Measurements from ENCODE around the gene NEDD9.

NEDD9 gene

DNA sequence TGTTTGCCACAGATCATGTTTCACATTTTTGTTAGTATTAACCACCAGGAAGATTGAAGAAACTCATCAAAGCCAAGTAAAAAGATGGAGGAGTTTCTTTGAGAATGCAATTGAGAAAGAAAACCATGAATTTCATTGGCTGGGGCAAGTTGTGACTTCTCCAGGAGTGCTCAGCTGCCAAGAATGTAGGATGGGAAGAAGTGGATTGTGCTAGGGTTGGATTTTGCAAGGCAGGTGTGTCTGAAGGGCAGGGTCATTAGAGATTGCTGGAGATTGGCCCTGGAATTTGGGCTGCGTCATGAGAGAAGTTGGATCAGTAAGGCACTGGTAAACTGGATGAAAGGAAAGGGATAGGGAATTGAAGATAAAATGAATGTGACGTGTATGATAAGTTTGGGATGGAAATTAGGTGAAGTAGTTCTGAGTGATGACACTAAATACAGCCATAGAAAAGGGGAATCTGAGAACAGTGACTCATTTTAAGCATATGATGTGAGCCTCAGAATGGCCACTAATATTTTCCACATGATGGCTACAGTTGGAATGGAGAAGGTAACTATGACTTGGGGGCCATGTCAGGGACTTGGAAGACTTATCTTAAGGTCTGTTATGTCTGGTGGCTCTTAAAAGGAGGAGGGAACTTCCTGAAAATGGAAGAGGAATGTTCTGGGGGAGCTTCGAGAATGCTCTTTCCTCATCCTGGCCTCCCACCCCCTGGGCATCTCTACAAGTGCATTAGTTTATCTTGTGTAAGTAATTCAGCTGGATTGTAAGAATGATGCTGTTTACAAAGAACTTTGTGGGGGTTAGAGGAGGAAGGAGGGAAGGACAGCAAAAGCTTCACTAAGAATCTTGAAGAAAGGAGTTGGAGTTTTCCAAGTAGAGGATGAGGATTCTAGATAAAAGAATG lies 93.2 kb downstream of the NEDD9 start:
- DNase-seq: no peak

DNA sequence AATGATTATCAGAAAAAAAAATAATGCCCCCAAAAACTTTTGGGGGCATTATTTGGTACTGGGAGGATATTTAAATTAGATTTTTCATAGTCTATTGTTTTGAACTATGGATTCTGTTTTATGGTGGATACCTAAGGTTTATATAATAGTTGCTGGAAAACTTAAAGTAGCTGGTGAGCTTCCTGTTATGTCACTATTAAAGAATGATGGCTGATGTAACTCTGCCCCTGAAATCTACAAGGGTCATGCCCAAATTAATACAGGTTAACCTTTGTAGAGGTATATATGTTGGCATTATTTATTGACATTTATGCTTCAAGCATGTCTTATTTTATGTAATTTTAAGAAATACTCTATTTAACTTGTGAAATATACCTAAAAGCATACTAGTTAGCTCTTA lies 95.7 kb downstream of the NEDD9 start:
- no peak for DNase-seq
